GM12891 (cell line): ENCODE data around the gene SMPD1.

Source experiments
- PAX5 ChIP-seq: IDR thresholded peaks from 2 replicates; pipeline ENCODE4 v1.6.1; 2011; ENCODE audit warnings: low read length, moderate library complexity, mild to moderate bottlenecking; ENCODE audit not compliant: insufficient read depth, severe bottlenecking
- POU2F2 ChIP-seq: IDR thresholded peaks from 2 replicates; pipeline ENCODE4 v1.6.1; 2011; ENCODE audit warnings: low read depth, mild to moderate bottlenecking, control low read depth, low read length, moderate library complexity
- TAF1 ChIP-seq: IDR thresholded peaks from 2 replicates; pipeline ENCODE4 v1.6.1; 2011; ENCODE audit warnings: low read depth, low read length, control low read depth

DNA sequence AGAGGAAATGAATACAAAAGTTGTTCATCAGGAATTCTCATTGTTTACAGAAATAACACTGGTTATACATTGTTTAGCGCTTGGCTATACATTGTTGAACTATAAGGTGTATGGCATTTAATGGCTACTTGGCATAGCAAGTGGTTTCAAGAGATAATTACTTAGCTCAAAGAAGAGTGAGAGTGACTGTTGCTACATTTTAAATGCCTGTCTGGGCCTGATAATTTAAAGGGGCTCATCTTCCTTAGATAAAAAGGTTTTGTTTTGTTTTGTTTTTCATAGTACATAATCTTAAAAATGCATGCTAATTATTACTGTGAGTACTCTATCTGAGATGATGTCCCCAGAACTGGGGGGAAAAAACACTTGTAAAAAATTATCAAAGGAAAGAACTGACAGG, 1.5 kb upstream of the SMPD1 start:
- TF ChIP-seq PAX5 (no peak), POU2F2 (no peak), TAF1 (no peak)
